Neural progenitor cell (in vitro differentiated cells): Measurements from ENCODE around the gene C12orf60.

Experiments
- EZH2 ChIP-seq: fragments of 200-600 bp; sonication (generic); IDR thresholded peaks from 2 replicates; pipeline ENCODE4 v1.6.1; 2017; ENCODE audit warnings: antibody characterized with exemption, mild to moderate bottlenecking, moderate library complexity
- TF ChIP-seq, protein P1 (sequence below): fragments of 200-600 bp; sonication (generic); IDR thresholded peaks from 2 replicates; pipeline ENCODE4 v1.5.1; 2017; ENCODE audit warnings: antibody characterized with exemption, mild to moderate bottlenecking

DNA sequence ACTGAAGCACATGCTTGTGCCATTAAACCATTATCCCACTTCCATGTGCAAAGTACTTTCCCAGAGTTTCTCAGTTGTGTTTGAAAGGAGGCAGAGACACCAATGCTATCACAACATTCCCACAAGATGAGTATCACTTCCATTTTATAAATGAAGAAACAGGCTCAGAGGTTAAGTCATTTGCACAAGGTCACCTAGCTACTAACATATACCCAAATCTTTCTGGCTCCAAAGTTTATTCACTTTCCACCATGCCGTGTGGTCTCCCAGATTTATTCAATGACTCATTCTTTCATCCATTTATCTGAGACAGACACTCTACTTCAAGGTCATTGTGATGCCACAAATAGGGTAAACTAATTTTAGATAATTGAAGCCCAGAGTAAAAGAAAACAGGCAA is 30.5 kb downstream of the C12orf60 start:
- TF ChIP-seq, protein P1, sequence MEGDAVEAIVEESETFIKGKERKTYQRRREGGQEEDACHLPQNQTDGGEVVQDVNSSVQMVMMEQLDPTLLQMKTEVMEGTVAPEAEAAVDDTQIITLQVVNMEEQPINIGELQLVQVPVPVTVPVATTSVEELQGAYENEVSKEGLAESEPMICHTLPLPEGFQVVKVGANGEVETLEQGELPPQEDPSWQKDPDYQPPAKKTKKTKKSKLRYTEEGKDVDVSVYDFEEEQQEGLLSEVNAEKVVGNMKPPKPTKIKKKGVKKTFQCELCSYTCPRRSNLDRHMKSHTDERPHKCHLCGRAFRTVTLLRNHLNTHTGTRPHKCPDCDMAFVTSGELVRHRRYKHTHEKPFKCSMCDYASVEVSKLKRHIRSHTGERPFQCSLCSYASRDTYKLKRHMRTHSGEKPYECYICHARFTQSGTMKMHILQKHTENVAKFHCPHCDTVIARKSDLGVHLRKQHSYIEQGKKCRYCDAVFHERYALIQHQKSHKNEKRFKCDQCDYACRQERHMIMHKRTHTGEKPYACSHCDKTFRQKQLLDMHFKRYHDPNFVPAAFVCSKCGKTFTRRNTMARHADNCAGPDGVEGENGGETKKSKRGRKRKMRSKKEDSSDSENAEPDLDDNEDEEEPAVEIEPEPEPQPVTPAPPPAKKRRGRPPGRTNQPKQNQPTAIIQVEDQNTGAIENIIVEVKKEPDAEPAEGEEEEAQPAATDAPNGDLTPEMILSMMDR = no peak
- TF ChIP-seq EZH2 = no peak
